HFF-Myc (cell line): ENCODE results near the gene CASKIN1.

Source experiments
- DNase-seq: peaks from one replicate; pipeline ENCODE4 v3.0.0-alpha.2; 2011; ENCODE audit warnings: low read depth; ENCODE audit errors: extremely low read depth
- H3K4me3 ChIP-seq: replicated peaks from 2 replicates; pipeline ENCODE4 v1.5.1; 2011; ENCODE audit warnings: low read depth, mild to moderate bottlenecking, control low read depth, low read length
- CTCF ChIP-seq: IDR thresholded peaks from 2 replicates; pipeline ENCODE4 v1.5.1; 2012; ENCODE audit warnings: mild to moderate bottlenecking, low read depth, low read length, control low read depth; ENCODE audit errors: missing control alignments

Gene CASKIN1

GRCh38 chr16:2179576-2179975, 16.8 kb downstream of the CASKIN1 start:
- H3K4me3 ChIP-seq = no peak overlapping the region
- DNase-seq = no peak
- no peak for TF ChIP-seq CTCF

GRCh38 chr16:2179107-2179501, 17.3 kb downstream of the CASKIN1 start:
- no peak for DNase-seq
- TF ChIP-seq CTCF = no peak
- H3K4me3 ChIP-seq = no peak overlapping the region

- no peak for TF ChIP-seq CTCF
- DNase-seq = no peak
- no peak overlapping the region for H3K4me3 ChIP-seq
Measured at GRCh38 chr16:2178321-2179106, 17.9 kb downstream of the CASKIN1 start.

GRCh38 chr16:2177561-2177960, 18.8 kb downstream of the CASKIN1 start:
- no peak overlapping the region for H3K4me3 ChIP-seq
- no peak for DNase-seq
- no peak for TF ChIP-seq CTCF

- no peak for TF ChIP-seq CTCF
- no peak for DNase-seq
- no peak overlapping the region for H3K4me3 ChIP-seq
Measured at GRCh38 chr16:2177101-2177500, 19.3 kb downstream of the CASKIN1 start.

GRCh38 chr16:2176047-2176446, 20.4 kb downstream of the CASKIN1 start:
- no peak for TF ChIP-seq CTCF
- no peak for DNase-seq
- H3K4me3 ChIP-seq = no peak overlapping the region

- TF ChIP-seq CTCF = no peak
- no peak for DNase-seq
- no peak overlapping the region for H3K4me3 ChIP-seq
Measured at GRCh38 chr16:2175454-2175853, 21.0 kb downstream of the CASKIN1 start.
